HAP-1 (cell line): ENCODE measurements around the gene MED13.

ENCODE experiments used
- DNase-seq, 2 experiments: peaks; one replicate each; pipeline ENCODE4 v3.0.0-alpha.2; 2016 to 2020; ENCODE audit warnings: low spot score in 2 of 2
- H3K27me3 ChIP-seq: fragments of 250-450 bp; sonication (Bioruptor Pico); 2 replicates; pipeline ENCODE4 v1.5.1; 2020; ENCODE audit warnings: low read depth, mild to moderate bottlenecking, moderate library complexity
- H3K36me3 ChIP-seq: fragments of 250-450 bp; sonication (Bioruptor Pico); replicated peaks from 2 replicates; pipeline ENCODE4 v1.5.1; 2020; ENCODE audit warnings: mild to moderate bottlenecking
- H3K4me1 ChIP-seq: fragments of 250-450 bp; sonication (Bioruptor Pico); 2 replicates; pipeline ENCODE4 v1.5.1; 2020; ENCODE audit warnings: mild to moderate bottlenecking
- H3K4me3 ChIP-seq: fragments of 250-450 bp; sonication (Bioruptor Pico); 2 replicates; pipeline ENCODE4 v1.5.1; 2020; ENCODE audit warnings: mild to moderate bottlenecking, moderate library complexity
- H3K9me3 ChIP-seq: fragments of 250-450 bp; sonication (Bioruptor Pico); 2 replicates; pipeline ENCODE4 v1.5.1; 2020; ENCODE audit warnings: mild to moderate bottlenecking, moderate library complexity
- in situ Hi-C: fragments of 300-500 bp; cut with MboI; formaldehyde crosslinking; loops from 3 replicates; pipeline ENCODE4 v1.14.3; 2020; ENCODE audit warnings: low sequenced_read_pairs, inconsistent platforms, mixed read lengths

Gene MED13

DNA sequence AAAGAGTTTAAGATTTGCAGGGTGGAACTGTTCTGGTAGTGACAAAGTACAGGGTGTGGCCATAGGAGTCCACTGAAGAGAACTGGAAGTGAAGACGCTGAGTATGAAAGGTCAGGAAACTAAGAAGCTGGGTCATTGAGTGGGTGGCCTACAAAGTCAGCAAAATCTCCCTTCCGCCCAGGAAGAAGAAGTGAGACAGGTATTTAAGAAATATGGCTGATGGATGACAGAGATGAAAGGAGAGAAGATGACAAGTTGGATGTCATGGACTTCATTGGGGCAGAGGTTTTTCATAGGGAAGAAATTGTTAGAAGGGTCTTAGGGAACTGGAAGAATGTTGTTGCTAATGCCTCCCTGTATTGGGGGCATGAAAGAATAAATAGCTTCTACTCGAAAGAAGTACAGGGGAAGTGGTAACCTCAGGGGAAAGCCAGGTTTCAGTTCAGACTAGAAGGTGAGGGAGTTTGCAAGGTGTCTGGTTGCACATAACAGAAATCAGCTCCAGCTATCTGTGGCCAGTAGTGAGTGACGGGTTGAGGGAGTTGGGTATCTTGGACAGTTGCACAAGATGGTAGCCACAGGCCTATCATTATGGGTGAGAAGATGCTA is 33.6 kb upstream of the MED13 start:
- Histone ChIP-seq H3K27me3 (no peaks in the 10 kb centered on the region), H3K4me1 (no peaks in the 10 kb centered on the region), H3K9me3 (no peaks in the 10 kb centered on the region; the same call in 1 of the 2 replicates), H3K36me3 (no peaks in the 10 kb centered on the region), H3K4me3 (no peak overlapping the region)
- DNase-seq, result no peak
- in situ Hi-C loops, result no loop called here

GRCh38 chr17:62096401-62096670 is 31.3 kb upstream of the MED13 start:
- H3K36me3 ChIP-seq, result no peaks in the 10 kb centered on the region
- no peak overlapping the region for H3K4me3 ChIP-seq
- DNase-seq, result no peak
- no peaks in the 10 kb centered on the region; the same call in 1 of the 2 replicates for H3K9me3 ChIP-seq
- in situ Hi-C loops, result no loop called here
- no peaks in the 10 kb centered on the region for H3K4me1 ChIP-seq
- no peaks in the 10 kb centered on the region; the same call in 1 of the 2 replicates for H3K27me3 ChIP-seq

GRCh38 chr17:62094175-62094574 is 29.1 kb upstream of the MED13 start:
- Histone ChIP-seq H3K9me3 (no peaks in the 10 kb centered on the region; the same call in 1 of the 2 replicates), H3K36me3 (no peaks in the 10 kb centered on the region), H3K4me3 (no peak overlapping the region), H3K27me3 (no peaks in the 10 kb centered on the region; the same call in 1 of the 2 replicates), H3K4me1 (peaks cover 6% of the 10 kb centered on the region)
- no peak for DNase-seq
- in situ Hi-C loops, result no loop called here

- H3K36me3 ChIP-seq, result no peaks in the 10 kb centered on the region
- no peak for DNase-seq
- no peaks in the 10 kb centered on the region for H3K9me3 ChIP-seq
- H3K4me1 ChIP-seq, result peaks cover 9% of the 10 kb centered on the region
- in situ Hi-C loops, result no loop called here
- H3K4me3 ChIP-seq, result no peak overlapping the region
- H3K27me3 ChIP-seq, result no peaks in the 10 kb centered on the region; the same call in 1 of the 2 replicates
Measured at GRCh38 chr17:62093188-62094155, 28.4 kb upstream of the MED13 start.

DNA sequence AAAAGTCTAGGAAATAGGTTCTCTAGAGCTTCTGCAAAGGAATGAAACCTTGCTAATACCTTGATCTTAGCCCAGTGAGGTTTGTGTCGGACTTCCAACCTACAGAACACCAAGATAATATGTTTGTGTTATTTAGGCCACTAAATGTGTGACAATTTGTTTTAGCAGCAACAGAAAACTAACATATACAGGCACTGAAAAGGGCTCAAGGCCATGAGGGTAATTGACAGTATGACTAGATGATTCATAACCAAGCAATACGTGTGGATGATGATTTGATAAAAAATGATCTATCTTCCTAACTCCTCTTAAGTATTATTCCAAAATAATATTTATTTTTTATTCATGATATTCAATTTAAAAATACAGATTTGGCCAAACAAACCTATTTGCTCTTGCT is 27.7 kb upstream of the MED13 start:
- no peak for DNase-seq
- Histone ChIP-seq H3K4me3 (no peak overlapping the region), H3K4me1 (peaks cover 9% of the 10 kb centered on the region), H3K9me3 (no peaks in the 10 kb centered on the region), H3K27me3 (no peaks in the 10 kb centered on the region; the same call in 1 of the 2 replicates), H3K36me3 (no peaks in the 10 kb centered on the region)
- in situ Hi-C loops, result no loop called here

DNA sequence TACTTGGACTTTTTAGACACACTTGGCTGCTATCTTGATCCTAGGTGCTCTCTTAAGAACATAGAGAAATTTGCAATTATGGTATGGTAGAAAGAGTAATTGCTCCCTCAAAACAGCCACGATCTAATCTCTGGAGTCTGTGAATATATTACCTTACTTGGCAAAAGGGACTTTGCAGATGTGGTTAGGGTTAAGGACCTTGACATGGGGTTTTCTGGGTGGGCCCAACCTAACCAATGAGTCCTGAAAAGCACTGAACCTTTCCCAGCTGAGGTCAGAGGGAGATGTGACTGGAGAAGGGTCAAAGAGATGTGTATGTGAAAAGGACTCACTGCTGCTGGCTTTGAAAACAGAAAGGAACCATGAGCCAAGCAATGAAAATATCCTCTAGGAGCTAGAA is 26.7 kb upstream of the MED13 start:
- H3K4me1 ChIP-seq, result peaks cover 9% of the 10 kb centered on the region
- H3K4me3 ChIP-seq, result no peak overlapping the region
- peaks cover 3% of the 10 kb centered on the region for H3K27me3 ChIP-seq
- in situ Hi-C loops, result no loop called here
- no peaks in the 10 kb centered on the region for H3K9me3 ChIP-seq
- no peaks in the 10 kb centered on the region for H3K36me3 ChIP-seq
- DNase-seq, result no peak

- H3K27me3 ChIP-seq, result peaks cover 4% of the 10 kb centered on the region
- DNase-seq, result no peak
- H3K9me3 ChIP-seq, result no peaks in the 10 kb centered on the region
- H3K4me3 ChIP-seq, result no peak overlapping the region
- in situ Hi-C loops, result no loop called here
- H3K4me1 ChIP-seq, result peaks cover 9% of the 10 kb centered on the region
- no peaks in the 10 kb centered on the region for H3K36me3 ChIP-seq
Measured at GRCh38 chr17:62090868-62091267, 25.8 kb upstream of the MED13 start.

GRCh38 chr17:62090021-62090824 is 25.1 kb upstream of the MED13 start:
- no peak for DNase-seq
- in situ Hi-C loops, result no loop called here
- peaks cover 9% of the 10 kb centered on the region for H3K4me1 ChIP-seq
- H3K36me3 ChIP-seq, result no peaks in the 10 kb centered on the region
- H3K27me3 ChIP-seq, result peaks cover 4% of the 10 kb centered on the region
- no peak overlapping the region for H3K4me3 ChIP-seq
- no peaks in the 10 kb centered on the region for H3K9me3 ChIP-seq

DNA sequence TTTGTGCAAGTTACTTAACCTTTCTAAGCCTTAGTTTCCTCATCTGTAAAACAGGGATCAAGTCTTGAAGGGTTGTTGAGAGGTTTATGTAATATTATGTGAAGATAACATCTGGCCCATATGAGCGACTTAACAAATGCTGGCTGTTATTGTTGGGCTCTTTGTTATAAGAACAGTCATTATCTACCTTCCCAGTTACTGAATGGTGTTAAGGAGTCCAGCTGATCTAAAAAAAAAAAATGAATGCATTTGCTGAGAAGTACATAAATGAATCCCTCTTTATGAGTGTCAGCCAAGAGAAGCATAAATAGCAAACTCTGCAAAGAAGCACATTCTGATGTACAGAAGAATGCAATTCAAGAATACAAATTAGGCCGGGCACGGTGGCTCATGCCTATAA is 24.3 kb upstream of the MED13 start:
- DNase-seq, result peak in 1 of 2 experiments; percentile 85
- H3K4me3 ChIP-seq, result no peak overlapping the region
- H3K9me3 ChIP-seq, result no peaks in the 10 kb centered on the region
- H3K4me1 ChIP-seq, result peaks cover 9% of the 10 kb centered on the region
- no peaks in the 10 kb centered on the region for H3K36me3 ChIP-seq
- in situ Hi-C loops, result no loop called here
- peaks cover 4% of the 10 kb centered on the region for H3K27me3 ChIP-seq

DNA sequence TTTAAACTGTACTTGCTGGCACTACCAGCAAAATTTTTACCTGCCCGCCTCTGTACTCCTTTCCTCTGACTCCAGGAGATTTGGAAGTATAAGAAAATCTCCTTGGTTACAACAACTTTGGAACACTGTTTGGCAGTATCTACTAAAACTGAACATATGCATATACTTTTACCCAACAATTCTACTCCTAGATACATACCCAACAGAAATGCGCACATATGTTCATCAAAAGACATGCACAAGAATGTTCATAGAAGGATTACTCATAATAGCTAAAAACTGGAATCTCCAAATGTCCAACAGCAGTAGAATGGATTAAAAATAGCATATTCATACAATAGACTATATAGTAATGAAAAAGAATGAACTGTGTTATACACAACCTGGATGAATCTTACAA is 21.7 kb upstream of the MED13 start:
- Histone ChIP-seq H3K4me3 (no peak overlapping the region), H3K4me1 (peaks cover 9% of the 10 kb centered on the region), H3K36me3 (no peaks in the 10 kb centered on the region), H3K9me3 (no peaks in the 10 kb centered on the region), H3K27me3 (peaks cover 4% of the 10 kb centered on the region; the same call in 1 of the 2 replicates)
- no peak for DNase-seq
- in situ Hi-C loops, result no loop called here

- no peaks in the 10 kb centered on the region for H3K36me3 ChIP-seq
- in situ Hi-C loops, result no loop called here
- peaks cover 9% of the 10 kb centered on the region for H3K4me1 ChIP-seq
Measured at GRCh38 chr17:62085511-62086408, 20.7 kb upstream of the MED13 start.

DNA sequence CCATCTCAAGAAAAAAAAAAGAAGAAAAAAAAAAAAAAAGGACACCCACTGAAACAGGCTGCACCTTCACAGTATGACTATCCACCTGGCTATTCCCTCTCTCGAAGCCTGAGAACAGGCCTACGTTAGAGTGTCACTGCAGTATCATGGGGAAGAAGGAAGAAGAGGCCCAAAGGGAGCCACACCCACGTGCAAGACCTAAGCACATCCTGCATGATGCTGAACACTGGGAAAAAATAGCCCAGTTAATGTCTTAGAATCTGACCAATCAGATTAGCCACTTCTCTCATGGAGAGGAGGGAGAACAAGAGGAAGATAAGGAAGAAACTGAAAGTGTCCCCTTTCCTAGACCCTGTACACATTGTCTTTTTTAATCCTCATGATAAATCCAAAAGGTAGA is 19.5 kb upstream of the MED13 start:
- no peak for DNase-seq
- Histone ChIP-seq H3K36me3 (no peaks in the 10 kb centered on the region), H3K4me3 (no peak overlapping the region), H3K9me3 (no peaks in the 10 kb centered on the region), H3K27me3 (peaks cover 4% of the 10 kb centered on the region; the same call in 1 of the 2 replicates), H3K4me1 (peaks cover 4% of the 10 kb centered on the region)
- in situ Hi-C loops, result no loop called here

More at GRCh38 chr17:62085511-62086408, 20.7 kb upstream of the MED13 start:
- H3K9me3 ChIP-seq, result no peaks in the 10 kb centered on the region
- H3K27me3 ChIP-seq, result peaks cover 4% of the 10 kb centered on the region; the same call in 1 of the 2 replicates
- DNase-seq, result no peak
- H3K4me3 ChIP-seq, result no peak overlapping the region

GRCh38 chr17:62083651-62084050 is 18.6 kb upstream of the MED13 start:
- in situ Hi-C loops, result no loop called here
- H3K9me3 ChIP-seq, result no peaks in the 10 kb centered on the region
- no peak overlapping the region for H3K4me3 ChIP-seq
- H3K36me3 ChIP-seq, result no peaks in the 10 kb centered on the region
- no peak for DNase-seq
- H3K27me3 ChIP-seq, result peaks cover 4% of the 10 kb centered on the region; the same call in 1 of the 2 replicates
- H3K4me1 ChIP-seq, result no peaks in the 10 kb centered on the region
